ENCODE results near the gene SNCAIP.

The SNCAIP gene

DNA sequence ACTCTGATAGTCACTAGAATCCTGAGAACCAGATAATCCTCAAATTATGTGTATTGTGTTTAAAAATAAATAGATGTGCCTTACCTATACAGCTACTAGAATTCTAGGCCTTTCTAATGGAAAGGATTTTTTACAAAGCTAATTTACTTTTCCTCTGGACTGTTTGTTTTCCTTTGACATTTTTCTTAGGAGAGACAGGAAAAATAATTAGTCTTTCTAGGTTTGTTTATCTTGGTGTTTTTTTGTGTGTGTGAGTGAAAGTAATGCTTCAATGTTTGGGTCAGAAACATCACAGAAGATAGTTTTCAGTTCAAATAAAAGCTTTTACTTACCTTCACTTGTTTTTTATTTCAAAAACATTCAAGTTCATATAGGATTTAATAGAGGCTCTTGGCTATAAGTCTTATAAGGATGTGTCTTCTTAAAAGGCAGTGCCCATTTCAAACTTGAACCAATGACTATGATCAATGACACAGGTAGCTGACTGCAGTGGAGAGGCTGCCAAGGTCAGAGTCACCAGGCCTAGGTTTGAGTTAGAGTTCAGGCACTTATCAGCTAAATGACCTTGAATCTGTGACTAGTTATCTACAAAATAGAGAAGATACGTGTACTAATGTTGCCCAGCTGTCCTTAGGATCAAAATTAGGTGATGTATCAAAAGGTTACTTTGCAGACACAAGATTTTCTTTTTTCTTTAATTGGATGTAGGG, 92.8 kb downstream of the SNCAIP start:
- no peaks in the 10 kb centered on the region for H3K4me1 ChIP-seq
- peaks cover 9% of the 10 kb centered on the region; the same call in 1 of the 2 replicates for H3K27me3 ChIP-seq
- DNase-seq, result no peak
- no peak overlapping the region for H3K4me3 ChIP-seq (ENCODE audit: low read depth, low read length)
- H3K9me3 ChIP-seq, result no peaks in the 10 kb centered on the region
- H3K36me3 ChIP-seq, result no peaks in the 10 kb centered on the region
- TF ChIP-seq CTCF (IDR thresholded peaks at IDR 0.05; ENCODE audit: low read depth, low read length), result no peak

- no peak overlapping the region for H3K4me3 ChIP-seq (ENCODE audit: low read depth, low read length)
Observed at GRCh38 chr5:122405751-122406150, 93.7 kb downstream of the SNCAIP start.

DNA sequence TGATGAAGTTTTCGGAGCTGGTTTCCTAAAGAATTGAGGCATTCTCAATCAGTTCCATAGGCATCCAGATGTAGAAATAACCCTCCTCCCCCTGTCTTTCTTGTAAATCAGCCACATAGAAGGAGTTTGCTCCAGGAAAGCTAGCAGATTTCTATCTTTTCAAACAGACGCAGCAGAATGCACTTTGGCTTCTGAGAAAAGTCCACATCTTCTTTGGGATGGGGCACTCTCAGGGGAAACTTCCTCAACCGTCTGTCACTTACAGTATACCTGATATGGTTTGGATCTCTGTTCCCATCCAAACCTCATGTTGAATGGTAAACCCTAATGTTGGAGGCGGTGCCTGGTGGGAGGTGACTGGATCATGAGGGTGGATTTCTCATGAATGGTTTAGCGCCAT, 94.1 kb downstream of the SNCAIP start:
- no peak for DNase-seq
- Histone ChIP-seq H3K27me3 (peaks cover 19% of the 10 kb centered on the region), H3K4me3 (ENCODE audit: low read depth, low read length) (no peak overlapping the region), H3K4me1 (no peaks in the 10 kb centered on the region), H3K9me3 (no peaks in the 10 kb centered on the region), H3K36me3 (no peaks in the 10 kb centered on the region)
- no peak for TF ChIP-seq CTCF (IDR thresholded peaks at IDR 0.05; ENCODE audit: low read depth, low read length)

More at GRCh38 chr5:122405751-122406150, 93.7 kb downstream of the SNCAIP start:
- no peaks in the 10 kb centered on the region for H3K9me3 ChIP-seq
- peaks cover 15% of the 10 kb centered on the region for H3K27me3 ChIP-seq
- no peaks in the 10 kb centered on the region for H3K4me1 ChIP-seq
- DNase-seq, result no peak
- no peak for TF ChIP-seq CTCF (IDR thresholded peaks at IDR 0.05; ENCODE audit: low read depth, low read length)
- H3K36me3 ChIP-seq, result no peaks in the 10 kb centered on the region

DNA sequence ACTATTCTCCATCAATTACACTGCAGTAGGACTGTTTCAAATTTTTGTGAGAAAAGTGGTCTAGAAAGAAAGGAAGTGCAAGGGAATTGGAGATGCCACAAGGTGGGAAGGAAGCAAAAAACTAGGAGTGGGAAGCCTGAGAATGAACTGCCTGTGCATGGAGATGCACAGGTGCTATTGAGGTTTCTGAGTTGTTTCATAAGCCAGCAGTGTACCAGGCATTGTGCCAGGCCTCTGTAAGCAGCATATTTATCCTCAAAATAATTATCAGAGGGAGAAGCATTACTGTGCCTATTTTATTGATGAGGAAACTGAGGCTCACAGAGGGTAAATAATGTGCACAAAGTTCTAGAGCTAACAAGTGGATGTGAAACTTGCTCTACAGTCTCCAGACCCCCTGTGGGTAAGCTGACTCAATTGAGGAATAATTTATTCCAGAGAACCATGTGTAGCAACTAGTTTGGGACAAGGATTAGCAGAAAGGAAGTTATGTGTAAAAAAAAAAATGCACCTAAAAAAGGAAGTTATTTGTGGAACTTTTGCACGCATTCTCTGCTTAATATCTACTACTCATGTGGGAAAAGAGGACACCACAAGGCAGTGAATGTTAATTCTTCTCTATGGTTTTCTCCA, 96.7 kb downstream of the SNCAIP start:
- H3K27me3 ChIP-seq, result peaks cover 26% of the 10 kb centered on the region
- H3K36me3 ChIP-seq, result no peaks in the 10 kb centered on the region
- TF ChIP-seq CTCF (IDR thresholded peaks at IDR 0.05; ENCODE audit: low read depth, low read length), result no peak
- H3K9me3 ChIP-seq, result no peaks in the 10 kb centered on the region
- H3K4me1 ChIP-seq, result no peaks in the 10 kb centered on the region
- no peak overlapping the region for H3K4me3 ChIP-seq (ENCODE audit: low read depth, low read length)
- DNase-seq, result no peak

DNA sequence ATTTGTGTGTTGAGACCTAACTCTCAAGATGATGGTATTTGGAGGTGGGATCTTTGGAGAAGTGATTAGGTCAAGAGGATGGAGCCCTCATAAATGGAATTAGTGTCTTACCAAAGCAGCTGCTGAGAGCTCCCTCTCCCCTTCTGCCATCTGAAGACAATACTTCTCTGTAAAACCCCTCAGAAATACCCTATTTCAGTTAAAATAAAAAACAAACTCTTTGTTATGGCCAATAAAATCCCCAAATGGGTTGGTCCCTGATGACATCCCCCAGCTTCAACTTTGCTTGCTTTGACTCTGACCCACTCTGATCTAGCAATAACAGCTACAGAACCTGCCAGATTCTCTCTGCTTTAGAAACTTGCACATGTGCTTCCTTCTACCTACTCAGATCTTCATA, 100.9 kb downstream of the SNCAIP start:
- Histone ChIP-seq H3K4me1 (no peaks in the 10 kb centered on the region), H3K36me3 (no peaks in the 10 kb centered on the region), H3K27me3 (peaks cover 36% of the 10 kb centered on the region), H3K9me3 (no peaks in the 10 kb centered on the region), H3K4me3 (ENCODE audit: low read depth, low read length) (no peak overlapping the region)
- TF ChIP-seq CTCF (IDR thresholded peaks at IDR 0.05; ENCODE audit: low read depth, low read length), result no peak
- no peak for DNase-seq

- Histone ChIP-seq H3K9me3 (no peaks in the 10 kb centered on the region), H3K27me3 (peaks cover 37% of the 10 kb centered on the region), H3K4me3 (ENCODE audit: low read depth, low read length) (no peak overlapping the region), H3K36me3 (no peaks in the 10 kb centered on the region), H3K4me1 (no peaks in the 10 kb centered on the region)
- TF ChIP-seq CTCF (IDR thresholded peaks at IDR 0.05; ENCODE audit: low read depth, low read length), result no peak
- no peak for DNase-seq
Observed at GRCh38 chr5:122413722-122414121, 101.7 kb downstream of the SNCAIP start.
